Testis (tissue), 3 donors: ENCODE measurements around the gene STYXL1. TPM values are rescaled to one million over a fixed set of nuclear protein-coding genes. Genes with fewer than 3 reads are reported as not detected.

Source experiments
- DNase-seq: peaks from one replicate; pipeline ENCODE4 v3.0.0-alpha.2; 2019
- H3K27ac ChIP-seq, 2 donors: fragments of 200-600 bp; sonication (generic); one replicate each; pipeline ENCODE4 v1.5.1; 2019
- H3K27me3 ChIP-seq: fragments of 200-600 bp; sonication (generic); one replicate; pipeline ENCODE4 v1.5.1; 2019
- H3K36me3 ChIP-seq: fragments of 200-600 bp; sonication (generic); one replicate; pipeline ENCODE4 v1.5.1; 2017; ENCODE audit warnings: low read depth; ENCODE audit errors: missing control alignments
- H3K4me1 ChIP-seq: fragments of 200-600 bp; sonication (generic); one replicate; pipeline ENCODE4 v1.5.1; 2019
- H3K4me3 ChIP-seq, 2 donors: fragments of 200-600 bp; sonication (generic); one replicate each; pipeline ENCODE4 v1.5.1; 2017 to 2019
- H3K9me3 ChIP-seq: fragments of 200-600 bp; sonication (generic); one replicate; pipeline ENCODE4 v1.5.1; 2017
- POLR2A ChIP-seq: fragments of 450-650 bp; IDR thresholded peaks from one replicate; pipeline ENCODE4 v1.6.1; 2017; ENCODE audit warnings: antibody characterized with exemption, mild to moderate bottlenecking, moderate library complexity
- WGBS, 2 donors: methylation state at CpG; one replicate each; pipeline ENCODE4 v1.1.5; 2018; 5-methylcytosine and 5-hydroxymethylcytosine counted together
- intact Hi-C: fragments of 100-400 bp; cut with DNase I; formaldehyde crosslinking; loops from one replicate; pipeline ENCODE4 v1.15.1; 2023; ENCODE audit warnings: low total_unique reads
- polyA plus RNA-seq: library from polyadenylated mRNA; stranded (reverse); fragments of 350-450 nt; fragmentation: Illumina TruSeq; extraction: RNeasy Lipid Tissue Mini Kit (QIAGEN cat#74804); gene quantifications from one replicate; pipeline ENCODE4 v1.2.3, GENCODE V29; 2014; ENCODE audit warnings: low read depth, low replicate concordance; ENCODE audit not compliant: insufficient read depth
- total RNA-seq, 2 donors: library from RNA; depleted of rRNA; stranded (reverse); fragments of >200 nt; gene quantifications; one replicate each; pipeline ENCODE4 v1.2.3, GENCODE V29; 2016
- TF ChIP-seq, protein P1 (sequence below), 3 experiments: fragments of 450-650 bp in 2 of 3; fragments of 200-600 bp in 1 of 3; sonication (generic) in 1 of 3; IDR thresholded peaks; one replicate each; pipeline ENCODE4 v1.5.1; 2016 to 2019; ENCODE audit warnings: antibody characterized with exemption in 3 of 3, mild to moderate bottlenecking in 2 of 3, moderate library complexity in 1 of 3

Gene STYXL1
- total and polyA plus RNA-seq, 3 donors from 2014 or later = 47.0 to 122 (median 48.3) TPM

DNA sequence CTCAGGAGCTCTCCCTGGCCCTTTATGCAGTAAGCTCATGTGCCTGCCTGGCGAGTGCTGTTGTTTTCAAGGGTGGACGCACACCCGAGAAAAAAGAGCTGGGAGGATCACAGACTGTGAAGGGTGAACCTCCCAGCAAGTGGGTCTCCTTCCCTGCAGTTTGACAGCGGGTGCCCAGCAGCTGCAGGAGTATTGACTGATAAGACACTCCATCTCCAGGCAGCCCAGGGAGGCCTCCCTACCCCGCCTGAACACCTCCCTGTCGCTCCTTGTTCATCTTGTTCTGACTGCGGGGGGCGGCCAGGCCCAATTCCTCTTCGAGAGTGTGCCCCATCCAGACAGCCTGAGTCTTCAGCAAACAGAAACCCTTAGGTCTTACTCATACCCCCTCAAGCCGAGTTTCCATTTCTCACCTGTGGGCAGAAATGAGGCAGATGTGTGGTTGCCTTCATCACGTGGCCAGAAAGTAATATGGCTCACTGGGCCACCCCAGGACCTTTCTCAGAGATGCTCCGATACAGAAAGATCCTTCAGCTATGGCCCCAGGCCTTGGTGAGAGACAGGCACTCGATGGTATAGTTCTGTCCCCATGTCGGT is 17.3 kb upstream of the STYXL1 start:
- Histone ChIP-seq H3K4me1 (peaks cover 9% of the 10 kb centered on the region), H3K27ac (no peak overlapping the region), H3K4me3 (no peak overlapping the region), H3K9me3 (no peaks in the 10 kb centered on the region), H3K27me3 (no peaks in the 10 kb centered on the region), H3K36me3 (no peaks in the 10 kb centered on the region)
- DNase-seq = no peak
- intact Hi-C loops = no loop called here
- TF ChIP-seq POLR2A = no peak
- TF ChIP-seq, protein P1, sequence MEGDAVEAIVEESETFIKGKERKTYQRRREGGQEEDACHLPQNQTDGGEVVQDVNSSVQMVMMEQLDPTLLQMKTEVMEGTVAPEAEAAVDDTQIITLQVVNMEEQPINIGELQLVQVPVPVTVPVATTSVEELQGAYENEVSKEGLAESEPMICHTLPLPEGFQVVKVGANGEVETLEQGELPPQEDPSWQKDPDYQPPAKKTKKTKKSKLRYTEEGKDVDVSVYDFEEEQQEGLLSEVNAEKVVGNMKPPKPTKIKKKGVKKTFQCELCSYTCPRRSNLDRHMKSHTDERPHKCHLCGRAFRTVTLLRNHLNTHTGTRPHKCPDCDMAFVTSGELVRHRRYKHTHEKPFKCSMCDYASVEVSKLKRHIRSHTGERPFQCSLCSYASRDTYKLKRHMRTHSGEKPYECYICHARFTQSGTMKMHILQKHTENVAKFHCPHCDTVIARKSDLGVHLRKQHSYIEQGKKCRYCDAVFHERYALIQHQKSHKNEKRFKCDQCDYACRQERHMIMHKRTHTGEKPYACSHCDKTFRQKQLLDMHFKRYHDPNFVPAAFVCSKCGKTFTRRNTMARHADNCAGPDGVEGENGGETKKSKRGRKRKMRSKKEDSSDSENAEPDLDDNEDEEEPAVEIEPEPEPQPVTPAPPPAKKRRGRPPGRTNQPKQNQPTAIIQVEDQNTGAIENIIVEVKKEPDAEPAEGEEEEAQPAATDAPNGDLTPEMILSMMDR (IDR thresholded peaks at IDR 0.05) = no peak
- WGBS, 2 donors = 90 to 92% methylated on average over 14 of the region's 14 CpGs

DNA sequence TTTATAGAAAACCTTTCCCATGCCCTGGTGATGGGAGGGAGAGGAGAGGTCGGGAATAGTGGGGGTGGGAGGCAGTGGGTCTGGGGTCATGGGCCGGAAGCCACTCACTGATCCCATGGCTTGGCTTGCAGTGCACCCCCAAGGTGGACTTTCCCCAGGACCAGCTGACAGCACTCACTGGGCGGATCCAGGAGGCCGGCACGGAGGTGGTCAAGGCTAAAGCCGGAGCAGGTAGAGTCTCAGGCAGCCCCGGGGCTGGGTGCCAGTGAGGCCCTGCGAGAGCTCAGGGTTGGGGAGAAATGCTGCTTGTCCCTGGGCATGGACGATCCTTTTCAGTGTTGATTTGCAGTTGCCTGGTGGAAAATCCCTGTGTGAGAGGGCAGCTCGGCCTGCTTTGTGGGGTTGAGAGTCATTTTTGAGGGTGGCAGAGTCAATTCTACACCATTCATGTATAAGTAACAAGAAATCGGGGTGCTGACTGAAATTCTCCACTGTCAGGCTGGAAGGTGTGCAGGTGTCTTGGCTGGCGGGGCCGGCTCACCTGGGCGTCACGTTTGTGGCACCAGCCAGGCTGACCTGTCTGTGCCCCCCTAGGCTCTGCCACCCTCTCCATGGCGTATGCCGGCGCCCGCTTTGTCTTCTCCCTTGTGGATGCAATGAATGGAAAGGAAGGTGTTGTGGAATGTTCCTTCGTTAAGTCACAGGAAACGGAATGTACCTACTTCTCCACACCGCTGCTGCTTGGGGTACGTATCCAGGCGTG is 16.6 kb upstream of the STYXL1 start:
- Histone ChIP-seq H3K27ac (no peak overlapping the region), H3K36me3 (no peaks in the 10 kb centered on the region), H3K27me3 (no peaks in the 10 kb centered on the region), H3K4me1 (peaks cover 6% of the 10 kb centered on the region), H3K4me3 (no peak overlapping the region), H3K9me3 (no peaks in the 10 kb centered on the region)
- 92 to 94% methylated on average over 19 to 24 of the region's 24 CpGs for WGBS, 2 donors
- intact Hi-C loops = no loop called here
- no peak for TF ChIP-seq POLR2A
- TF ChIP-seq, protein P1 (IDR thresholded peaks at IDR 0.05) = no peak
- no peak for DNase-seq

DNA sequence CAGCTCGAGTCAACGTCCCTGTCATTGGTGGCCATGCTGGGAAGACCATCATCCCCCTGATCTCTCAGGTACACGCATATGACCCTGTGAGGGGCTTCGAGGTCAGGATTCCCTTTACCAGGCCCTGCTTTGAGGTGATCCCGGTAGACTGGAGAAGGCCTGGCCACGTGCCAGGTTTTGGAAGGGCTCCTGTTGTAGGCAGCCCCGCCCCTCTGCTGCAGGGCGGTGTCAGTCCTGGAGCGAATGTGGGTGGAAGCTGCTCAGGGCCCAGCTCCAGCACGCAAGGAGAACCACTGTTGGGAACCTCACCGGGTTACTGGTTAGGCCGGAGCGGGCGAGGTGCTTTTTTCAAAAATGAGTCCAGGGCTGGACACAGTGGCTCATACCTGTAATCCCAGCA is 15.7 kb upstream of the STYXL1 start:
- intact Hi-C loops = no loop called here
- Histone ChIP-seq H3K27me3 (no peaks in the 10 kb centered on the region), H3K4me1 (no peaks in the 10 kb centered on the region), H3K4me3 (no peak overlapping the region), H3K9me3 (no peaks in the 10 kb centered on the region), H3K36me3 (no peaks in the 10 kb centered on the region), H3K27ac (no peak overlapping the region)
- peak; percentile 27 for DNase-seq
- no peak for TF ChIP-seq POLR2A
- TF ChIP-seq, protein P1 (IDR thresholded peaks at IDR 0.05) = no peak
- WGBS, 2 donors = 79 to 83% methylated on average over 9 to 10 of the region's 14 CpGs

DNA sequence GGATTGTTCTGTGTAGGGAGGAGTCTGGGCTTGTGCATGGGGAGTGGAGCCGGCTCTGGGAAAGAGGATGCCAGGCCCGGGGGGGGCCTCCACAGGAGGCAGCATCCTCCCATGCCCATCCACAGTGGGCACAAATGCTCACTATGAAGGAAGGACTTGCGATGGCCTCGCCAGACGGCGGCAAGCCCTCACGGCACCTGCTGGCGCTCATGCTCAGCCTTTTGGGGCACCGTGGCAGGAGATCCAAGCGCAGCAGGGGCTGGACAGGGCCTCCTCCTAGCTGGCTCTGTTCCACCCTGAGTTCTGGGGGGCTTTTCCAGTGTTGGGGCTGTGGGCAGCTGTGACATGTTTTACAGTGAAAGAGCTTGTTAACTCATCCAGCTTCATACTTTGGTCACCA is 15.3 kb upstream of the STYXL1 start:
- no peaks in the 10 kb centered on the region for H3K27me3 ChIP-seq
- no peak for TF ChIP-seq POLR2A
- TF ChIP-seq, protein P1 (IDR thresholded peaks at IDR 0.05) = no peak
- intact Hi-C loops = no loop called here
- WGBS, 2 donors = 85 to 96% methylated on average over 2 to 10 of the region's 10 CpGs
- no peak overlapping the region for H3K27ac ChIP-seq
- H3K4me1 ChIP-seq = no peaks in the 10 kb centered on the region
- H3K4me3 ChIP-seq = no peak overlapping the region
- H3K9me3 ChIP-seq = no peaks in the 10 kb centered on the region
- no peak for DNase-seq
- H3K36me3 ChIP-seq = no peaks in the 10 kb centered on the region
